GM18526 (cell line): Measurements from ENCODE around the gene PLPPR2.

Experiments
- POLR2A ChIP-seq: IDR thresholded peaks from 3 replicates; pipeline ENCODE4 v1.6.1; 2011; ENCODE audit not compliant: insufficient read length; ENCODE audit errors: extremely low read depth

The PLPPR2 gene

DNA sequence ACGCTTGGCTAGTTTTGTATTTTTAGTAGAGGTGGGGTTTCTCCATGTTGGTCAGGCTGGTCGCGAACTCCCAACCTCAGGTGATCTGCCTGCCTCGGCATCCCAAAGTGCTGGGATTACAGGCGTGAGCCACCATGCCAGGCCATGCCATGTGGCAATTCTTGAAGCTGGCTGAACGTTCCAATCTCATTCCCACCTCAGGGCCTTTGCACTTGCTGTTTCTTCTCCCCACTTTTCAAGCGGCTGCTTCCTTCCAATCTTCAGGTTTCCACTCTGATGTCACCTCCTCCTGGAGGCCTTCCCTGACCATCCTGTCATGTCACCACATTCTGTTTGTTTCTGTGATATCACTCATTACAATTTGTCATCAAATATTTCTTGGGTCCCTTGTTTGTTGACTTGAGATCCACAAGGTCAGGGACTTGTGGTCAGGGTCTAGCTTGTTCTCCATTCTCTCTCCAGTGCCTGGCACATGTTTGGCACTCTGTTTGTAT, 24.7 kb downstream of the PLPPR2 start:
- TF ChIP-seq POLR2A = no peak

DNA sequence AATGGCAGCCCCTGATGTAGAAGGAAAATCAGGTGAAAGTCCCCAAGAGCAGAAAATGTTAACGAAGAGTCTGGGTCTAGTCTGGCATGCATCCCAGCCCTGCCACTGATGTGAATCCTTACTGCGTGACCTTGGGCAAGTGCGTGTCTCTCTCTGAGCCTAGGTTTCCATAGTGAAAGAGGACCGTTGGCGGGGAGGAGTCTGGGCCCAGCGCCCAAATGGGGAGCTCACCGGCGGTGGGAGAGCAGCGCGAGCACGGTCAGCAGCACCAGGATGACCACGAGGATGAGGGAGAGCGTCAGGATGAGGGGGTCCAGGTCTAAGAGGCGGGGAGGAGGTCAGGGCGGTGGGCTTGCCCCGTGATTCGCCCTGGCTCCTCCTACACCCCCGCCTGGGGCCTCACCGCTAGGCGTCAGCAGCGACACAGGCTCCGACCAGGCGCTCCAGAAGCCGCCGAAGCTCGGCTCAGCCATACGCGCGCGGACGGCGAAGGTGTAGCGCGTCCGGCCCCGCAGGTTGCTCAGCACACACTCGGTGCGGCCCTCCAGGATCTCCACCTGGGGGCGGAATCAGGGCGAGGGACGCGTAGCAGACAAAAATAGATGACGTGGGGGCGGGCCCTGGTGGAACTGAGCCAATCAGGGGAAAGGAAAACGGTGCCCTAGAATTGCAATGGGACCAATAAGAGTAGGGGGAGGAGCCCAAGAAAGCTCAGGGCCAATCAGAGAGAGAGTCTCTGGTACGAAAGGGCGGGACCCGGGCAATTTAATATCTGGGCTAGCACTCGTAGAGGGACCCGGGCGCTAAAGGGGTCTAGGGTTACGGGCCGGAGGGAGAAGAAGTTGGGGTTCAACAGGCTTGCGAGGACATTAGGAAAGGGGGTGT, 25.7 kb downstream of the PLPPR2 start:
- peak; percentile 92 for TF ChIP-seq POLR2A

DNA sequence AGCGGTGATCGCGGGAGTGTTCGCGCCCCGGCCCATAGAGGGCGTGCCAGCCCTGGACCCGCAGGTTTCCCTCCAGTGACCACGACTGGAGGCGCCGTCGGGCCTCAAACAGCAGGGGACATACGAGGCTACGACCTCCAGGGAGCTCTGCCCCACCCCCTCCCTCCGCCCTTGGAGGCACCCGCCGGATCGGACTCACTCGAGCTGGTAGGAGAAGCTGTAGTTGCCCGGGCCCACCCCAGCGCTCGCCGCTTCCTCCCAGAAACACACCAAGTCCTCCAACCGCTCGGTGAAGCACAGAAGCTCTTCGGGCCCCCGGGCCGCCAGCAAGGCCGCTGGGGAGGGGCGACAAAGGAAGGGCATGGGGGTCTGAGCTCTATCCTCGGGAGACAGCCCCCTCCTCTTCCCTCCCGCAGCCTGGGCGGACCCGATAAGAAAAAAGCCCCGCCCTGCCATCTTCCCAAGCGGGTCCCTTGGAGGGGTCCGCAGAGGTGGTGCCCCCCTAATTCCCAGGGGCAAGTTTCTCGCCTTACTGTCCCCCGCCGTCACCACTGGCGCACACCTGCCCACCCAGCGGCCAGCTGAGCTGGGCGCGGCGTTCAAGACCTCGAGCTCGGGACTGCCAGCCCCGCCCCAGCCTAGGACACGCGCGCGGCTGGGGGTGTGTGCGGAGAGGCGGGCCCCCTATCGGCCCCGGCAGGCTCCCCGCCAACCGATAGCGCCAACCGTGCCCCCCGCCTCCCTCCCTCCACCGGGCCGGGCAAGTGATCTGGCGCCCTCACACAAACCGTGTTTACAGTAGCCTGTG, 27.9 kb downstream of the PLPPR2 start:
- no peak for TF ChIP-seq POLR2A

DNA sequence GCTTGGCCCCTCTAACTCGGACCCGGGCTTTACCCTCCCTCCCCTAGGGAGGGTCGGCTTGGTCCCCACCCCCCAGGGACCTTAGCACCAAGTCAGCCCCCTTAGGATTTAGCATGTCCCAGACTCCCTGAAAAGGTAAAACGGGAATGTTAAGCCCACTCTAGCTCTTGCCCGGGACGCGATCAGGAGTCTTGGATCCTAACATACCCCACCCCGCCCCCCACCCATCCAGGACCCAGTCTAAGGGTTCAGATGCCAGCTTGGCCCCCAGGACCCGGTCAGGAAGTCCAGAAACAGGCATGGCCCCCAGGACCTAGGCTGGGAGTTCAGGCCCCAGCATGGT, 28.4 kb downstream of the PLPPR2 start:
- no peak for TF ChIP-seq POLR2A

DNA sequence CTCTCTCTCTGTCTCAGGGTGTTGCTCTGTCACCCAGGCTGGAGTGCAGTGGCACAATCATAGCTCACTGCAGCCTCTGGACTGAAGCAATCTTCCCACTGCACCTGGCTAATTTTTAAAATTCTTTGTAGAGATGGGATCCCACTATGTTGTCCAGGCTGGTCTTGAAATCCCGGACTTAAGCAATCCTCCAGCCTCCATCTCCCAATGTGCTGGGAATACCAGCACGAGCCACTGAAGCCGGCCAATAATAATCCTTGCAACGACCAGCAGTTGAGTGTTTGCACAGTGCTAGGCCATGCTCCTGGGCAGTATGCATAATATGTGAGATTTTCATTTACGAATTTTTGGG, 29.5 kb downstream of the PLPPR2 start:
- no peak for TF ChIP-seq POLR2A

DNA sequence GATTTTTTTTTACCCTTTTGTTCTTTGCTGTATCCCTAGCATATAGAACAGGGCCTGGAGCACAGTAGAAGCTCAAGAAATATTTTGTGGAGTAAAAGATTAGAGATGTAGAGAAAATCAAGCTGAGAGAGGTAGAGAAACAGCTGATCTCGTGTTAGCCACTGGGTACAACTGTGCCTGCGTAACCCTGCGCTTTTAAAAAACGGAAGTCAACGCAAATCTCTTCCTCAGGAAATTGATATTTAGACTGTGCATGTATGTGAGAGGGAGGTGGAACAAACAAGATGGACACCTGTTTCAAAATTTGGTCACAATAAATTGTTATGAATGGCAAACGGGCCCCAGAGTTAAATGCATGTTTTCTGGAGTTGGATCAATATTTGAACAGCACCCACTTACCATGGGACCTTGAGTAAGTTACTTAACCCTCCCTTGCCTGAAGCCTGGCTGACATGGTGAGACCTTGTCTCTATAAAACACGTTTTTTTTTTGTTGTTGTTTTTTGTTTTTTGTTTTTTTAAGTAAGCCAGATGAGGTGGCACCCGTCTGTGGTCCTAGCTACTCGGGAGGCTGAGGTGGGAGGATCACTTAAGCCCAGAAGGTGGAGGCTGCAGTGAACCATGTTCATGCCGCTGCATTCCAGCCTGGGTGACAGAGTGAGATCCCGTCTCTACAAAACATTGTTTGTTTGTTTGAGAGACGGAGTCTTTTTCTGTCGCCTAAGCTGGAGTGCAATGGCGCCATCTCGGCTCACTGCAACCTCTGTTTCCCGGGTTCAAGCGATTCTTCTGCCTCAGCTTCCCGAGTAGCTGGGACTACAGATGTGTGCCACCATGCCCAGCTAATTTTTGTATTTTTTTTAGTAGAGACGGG, 32.2 kb downstream of the PLPPR2 start:
- no peak for TF ChIP-seq POLR2A

DNA sequence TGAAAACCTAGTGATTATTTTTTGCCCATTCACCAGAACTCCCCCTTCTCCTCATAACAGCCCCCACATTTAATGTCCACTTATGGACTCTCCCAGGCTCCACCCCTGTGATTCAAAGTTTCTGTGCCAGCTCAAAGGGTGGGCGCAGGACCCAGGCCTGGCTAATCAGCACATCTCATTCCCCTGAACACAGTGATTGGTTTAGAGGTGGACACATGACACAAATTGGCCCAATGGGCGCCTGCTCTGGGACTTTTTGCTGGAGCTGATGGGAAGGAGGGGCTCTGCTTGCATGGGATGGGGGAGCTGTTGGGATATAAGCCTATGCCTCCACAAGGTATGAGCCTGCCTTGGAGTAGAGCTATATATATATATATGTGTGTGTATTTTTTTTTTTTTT, 35.1 kb downstream of the PLPPR2 start:
- no peak for TF ChIP-seq POLR2A

DNA sequence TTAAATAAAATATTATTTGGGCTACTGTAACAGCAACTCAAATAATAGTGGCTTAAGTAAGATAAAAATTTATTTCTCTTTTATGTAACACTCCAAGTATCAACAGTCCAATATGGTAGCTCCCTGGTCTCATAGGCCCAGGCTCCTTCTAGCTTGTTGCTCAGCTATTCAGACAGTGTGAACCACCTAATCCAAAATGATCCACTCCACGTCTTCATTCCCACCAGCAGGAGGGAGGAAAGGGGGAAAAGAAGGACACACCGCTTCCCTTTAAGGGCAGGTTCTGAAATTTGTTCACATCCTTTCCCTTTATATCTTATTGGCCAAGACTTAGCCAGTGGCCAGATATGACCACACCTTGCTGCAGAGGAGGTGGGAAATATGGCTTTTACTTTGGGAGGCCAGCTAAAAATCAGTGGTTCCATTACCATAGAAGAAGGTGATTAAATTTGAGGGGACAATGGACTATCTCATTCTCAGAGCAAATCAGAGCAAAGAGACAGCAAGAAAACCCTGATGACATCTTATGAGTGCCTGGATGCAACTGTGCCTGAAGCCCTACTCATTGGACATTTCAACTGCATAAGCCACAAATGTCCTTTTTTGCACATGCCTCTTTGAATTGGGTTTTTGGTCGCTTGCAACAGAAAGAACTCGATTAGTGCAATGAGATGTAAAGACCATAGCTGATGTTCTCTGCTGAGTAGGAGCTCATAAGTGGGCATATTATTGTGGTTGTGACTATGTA, 35.9 kb downstream of the PLPPR2 start:
- no peak for TF ChIP-seq POLR2A

DNA sequence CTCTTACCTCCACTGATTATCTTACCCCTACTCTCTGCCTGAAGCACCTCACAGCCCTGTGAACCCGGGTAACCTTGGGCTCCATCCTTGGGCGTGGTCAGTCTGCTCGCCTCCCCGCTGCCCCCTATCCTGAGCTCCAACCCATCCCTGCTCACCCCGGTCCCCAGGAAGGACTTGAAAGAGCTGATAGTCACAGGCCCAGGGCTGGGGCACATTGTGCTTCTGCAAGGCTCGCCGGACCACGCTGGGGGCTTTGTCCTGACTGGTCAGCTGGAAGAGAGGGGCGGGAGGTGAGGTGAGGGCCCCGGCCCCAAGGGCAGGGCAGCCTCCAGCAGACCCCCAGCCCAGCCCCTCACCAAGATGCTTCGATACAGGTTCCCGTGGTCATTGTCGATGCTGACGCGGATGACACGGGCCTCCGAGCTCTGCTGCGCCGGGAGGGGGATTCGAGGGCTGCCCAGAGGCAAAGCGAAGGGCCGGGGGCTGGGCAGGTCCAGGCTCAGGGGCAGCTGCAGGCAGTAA, 41.9 kb downstream of the PLPPR2 start:
- no peak for TF ChIP-seq POLR2A

DNA sequence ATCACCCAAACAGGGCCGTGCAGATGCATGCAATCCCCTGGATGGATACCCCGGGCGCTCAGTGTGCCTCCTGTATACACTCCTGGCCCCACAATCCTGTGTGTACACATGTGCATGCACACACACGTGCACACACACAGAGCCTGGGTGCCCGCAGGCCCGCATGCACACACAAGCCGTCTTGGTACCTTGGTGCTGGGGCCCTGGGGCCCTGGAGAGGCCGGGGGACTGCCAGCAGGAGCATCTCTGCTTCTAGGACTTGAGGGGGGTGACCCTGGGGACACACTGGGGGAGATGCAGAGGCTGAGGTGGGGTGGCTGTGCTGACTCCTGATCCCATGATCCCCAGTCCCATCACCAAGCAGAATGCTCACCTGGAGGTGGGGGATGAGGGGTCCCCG, 44.4 kb downstream of the PLPPR2 start:
- TF ChIP-seq POLR2A = no peak

DNA sequence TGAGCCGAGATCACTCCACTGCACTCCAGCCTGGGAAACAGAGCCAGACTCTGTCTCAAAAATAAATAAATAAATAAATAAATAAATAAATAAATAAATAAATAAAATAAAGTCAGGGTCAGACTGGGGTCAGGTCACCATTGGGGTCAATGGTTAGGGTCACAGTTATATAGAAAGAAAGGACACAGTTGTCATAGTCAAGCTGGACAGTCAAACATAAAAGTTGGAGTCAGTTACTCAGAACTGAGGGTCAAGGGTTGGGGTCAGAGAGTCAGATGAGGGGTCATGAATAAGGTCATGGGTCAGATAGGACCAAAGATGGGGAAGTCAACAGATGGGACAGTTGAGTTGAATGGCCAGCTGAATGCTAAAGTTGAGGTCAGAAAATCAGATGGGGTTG, 45.6 kb downstream of the PLPPR2 start:
- TF ChIP-seq POLR2A = no peak

DNA sequence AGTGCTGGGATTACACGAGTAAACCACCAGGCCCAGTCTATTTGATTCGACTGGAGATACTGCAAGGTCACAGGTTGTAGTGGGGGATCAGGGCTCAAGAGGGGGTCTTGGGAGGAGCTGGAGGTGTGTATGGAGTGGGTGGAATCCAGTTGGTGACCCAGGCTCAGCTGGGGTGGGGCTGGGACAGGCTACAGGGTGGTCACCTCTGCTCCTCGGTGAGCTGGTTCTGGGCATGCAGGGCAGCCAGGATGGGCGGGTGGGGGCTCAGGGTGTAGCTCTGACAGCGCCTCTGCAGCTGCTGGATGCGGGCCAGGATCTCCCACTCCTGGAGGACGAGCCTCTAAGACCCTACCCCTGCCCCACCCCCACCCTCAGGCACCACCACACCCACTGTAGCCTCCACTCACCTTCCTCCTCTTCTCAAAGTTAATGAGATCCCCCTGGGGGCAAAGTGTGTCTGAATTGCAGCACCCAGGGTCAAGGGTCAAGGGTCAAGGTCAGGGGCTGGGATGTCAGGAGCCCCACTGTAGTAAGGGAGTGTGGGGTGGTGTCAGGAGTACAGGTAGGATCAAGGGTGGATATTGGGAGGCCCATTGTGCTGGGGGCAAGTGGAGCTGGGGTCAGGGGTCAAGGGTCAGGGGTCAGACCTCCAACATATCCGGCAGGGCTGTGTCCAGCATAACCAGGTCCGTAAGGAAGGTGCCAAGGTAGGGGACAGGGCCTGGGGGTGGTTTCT, 46.7 kb downstream of the PLPPR2 start:
- TF ChIP-seq POLR2A = no peak

DNA sequence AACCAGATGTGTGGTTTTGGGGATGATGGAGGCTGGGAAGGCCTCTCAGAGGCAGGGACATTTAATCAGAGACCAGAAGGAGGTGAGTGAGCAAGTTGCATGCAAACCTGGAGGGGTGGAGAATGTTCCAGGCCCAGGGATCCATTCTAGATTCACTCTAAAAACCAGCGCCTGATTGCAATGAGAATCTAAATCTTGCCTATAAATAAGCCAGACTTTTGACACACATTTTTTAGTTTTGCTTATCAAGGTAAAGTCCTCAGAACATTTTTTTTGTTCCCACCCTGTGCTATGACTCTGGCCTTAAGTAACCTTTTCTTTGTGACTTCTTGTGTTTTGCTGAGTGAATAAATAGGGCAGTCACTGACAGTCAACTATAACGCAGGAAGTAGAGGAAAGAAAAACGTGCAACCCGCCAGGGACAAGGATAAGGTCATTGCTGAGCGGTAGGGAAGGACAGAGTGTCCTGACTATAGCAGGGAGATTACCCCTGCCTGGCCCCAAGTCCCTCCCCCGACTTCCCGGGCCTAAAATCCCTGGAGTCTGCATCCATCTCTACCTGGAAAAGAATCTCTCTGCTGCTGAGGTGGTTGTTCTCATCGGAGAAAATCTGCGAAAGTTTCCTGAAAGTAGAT, 49.5 kb downstream of the PLPPR2 start:
- TF ChIP-seq POLR2A = no peak
